Upper lobe of left lung (tissue), 4 donors: ENCODE results near the gene MLPH.
"Not testable (repeated sequence)": the region's sequence is repeated elsewhere in the genome, so short reads cannot be mapped to it uniquely, and the experiment has no call there.

Experiments used
- CTCF ChIP-seq, 6 experiments: fragments of 450-650 bp in 4 of 6; fragments of 200-600 bp in 2 of 6; sonication (generic) in 2 of 6; IDR thresholded peaks; one replicate each; pipeline ENCODE4 v1.5.1; 2016 to 2019; ENCODE audit warnings: antibody characterized with exemption in 6 of 6
- POLR2A ChIP-seq, 4 donors: fragments of 450-650 bp; IDR thresholded peaks; one replicate each; pipeline ENCODE4 v1.5.1; 2016 to 2017; ENCODE audit warnings: antibody characterized with exemption in 4 of 4, mild to moderate bottlenecking in 2 of 4
- POLR2AphosphoS5 ChIP-seq, 2 donors: sonication (generic); formaldehyde crosslinking; IDR thresholded peaks; one replicate each; pipeline ENCODE4 v1.5.1; 2017; ENCODE audit warnings: antibody characterized with exemption in 2 of 2

DNA sequence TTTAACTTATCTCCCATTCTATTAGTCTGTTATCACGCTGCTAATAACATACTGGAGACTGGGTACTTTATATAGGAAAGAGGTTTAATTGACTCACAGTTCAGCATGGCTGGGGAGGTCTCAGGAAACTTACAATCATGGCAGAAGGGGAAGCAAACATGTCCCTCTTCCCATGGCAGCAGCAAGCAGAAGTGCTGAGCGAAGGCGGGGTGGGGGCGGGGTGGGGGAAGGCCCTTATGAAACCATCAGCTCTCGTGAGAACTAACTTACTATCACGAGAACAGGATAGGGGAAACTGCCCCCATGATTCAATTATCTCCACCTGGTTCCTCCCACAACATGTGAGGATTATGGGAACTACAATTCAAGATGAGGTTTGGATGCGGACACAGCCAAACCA is 17.6 kb upstream of the MLPH start:
- TF ChIP-seq CTCF, POLR2A, POLR2AphosphoS5 (IDR thresholded peaks at IDR 0.05): not testable (repeated sequence)
